ENCODE data around the gene KANSL3.

KANSL3 gene

DNA sequence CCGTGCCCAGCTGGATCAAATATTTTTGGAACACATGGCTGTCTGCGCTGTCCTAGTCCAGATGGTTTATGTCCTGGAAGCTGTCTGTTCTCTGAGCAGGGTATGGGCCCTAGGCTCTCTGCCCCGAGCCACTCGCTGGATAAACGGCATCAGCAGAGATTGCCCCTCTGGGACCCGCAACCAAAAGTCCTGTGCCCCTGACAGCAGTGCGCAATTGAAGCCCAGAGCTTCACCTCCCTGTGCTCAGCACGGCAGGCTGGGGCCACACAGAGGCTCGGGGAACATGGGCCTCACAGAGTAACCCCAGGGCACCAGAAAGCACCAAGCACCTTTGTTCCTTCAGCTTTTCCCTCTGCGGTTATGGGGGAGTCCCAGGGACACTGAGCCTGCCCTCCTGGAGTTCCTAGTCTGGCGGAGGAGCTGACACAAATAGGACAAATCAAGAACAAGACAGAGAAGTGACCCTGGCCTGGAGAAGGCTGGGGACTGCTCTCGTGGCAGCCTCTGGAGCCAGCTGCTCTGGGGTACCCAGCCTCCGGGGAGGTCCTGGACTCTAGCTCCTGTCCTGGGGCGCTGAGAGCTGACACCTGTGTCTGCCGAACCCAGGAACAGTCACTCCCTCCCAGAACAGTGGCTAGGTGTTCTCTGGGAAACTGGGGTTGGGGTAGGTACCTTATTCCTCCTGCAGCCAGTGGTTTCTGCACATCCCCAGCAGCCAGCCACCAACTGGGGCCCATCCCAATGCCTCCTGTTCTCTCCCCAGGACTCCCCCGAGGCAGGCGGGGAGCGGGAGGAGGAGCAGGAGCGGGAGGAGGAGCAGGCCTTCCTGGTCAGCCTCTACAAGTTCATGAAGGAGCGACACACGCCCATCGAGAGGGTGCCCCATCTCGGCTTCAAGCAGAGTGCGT, 89.3 kb downstream of the KANSL3 start:
- H3K9me3 ChIP-seq (ENCODE audit: control insufficient read depth in 5 of 5, low read length in 5 of 5), result no peaks in the 10 kb centered on the region
- H3K27ac ChIP-seq (ENCODE audit: low read depth, low read length), result no peak overlapping the region
- H3K36me3 ChIP-seq (ENCODE audit: control insufficient read depth in 5 of 5, insufficient read depth in 5 of 5, low read length in 5 of 5), result peaks cover 0 to 76% (median 45%) of the 10 kb centered on the region in 5 donors
- no peak overlapping the region for H3K4me3 ChIP-seq (ENCODE audit: low read depth in 1 of 5, low read length in 5 of 5)
- H3K4me1 ChIP-seq (ENCODE audit: control insufficient read depth in 5 of 5, insufficient read depth in 5 of 5, low read length in 5 of 5), result peaks cover 0 to 6% (median 2%) of the 10 kb centered on the region in 5 donors
- no peaks in the 10 kb centered on the region for H3K27me3 ChIP-seq (ENCODE audit: control insufficient read depth in 5 of 5, insufficient read depth in 4 of 5, low read length in 5 of 5)
- no peak overlapping the region for H3K9ac ChIP-seq (ENCODE audit: low read length in 5 of 5)

DNA sequence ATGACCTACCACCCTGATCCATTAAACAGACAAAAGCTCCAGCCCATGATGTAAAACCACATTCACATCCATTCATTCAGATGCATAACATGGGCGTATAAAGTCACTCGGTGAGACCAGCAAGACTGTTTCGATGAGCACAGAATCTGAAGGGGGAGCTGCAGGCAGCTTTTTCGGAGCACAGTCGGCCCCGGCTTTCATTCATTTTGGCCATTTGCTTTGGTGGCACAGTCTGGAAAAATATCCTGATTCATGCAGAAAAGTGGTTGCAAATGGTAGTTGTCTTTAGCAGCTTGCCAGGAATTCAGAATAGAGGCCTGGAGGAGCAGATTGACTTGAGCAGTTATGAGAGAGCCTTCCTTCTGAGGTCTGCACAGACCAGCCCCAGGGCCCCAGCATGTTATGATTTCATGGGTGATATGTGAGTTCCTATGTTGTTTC, 90.4 kb downstream of the KANSL3 start:
- H3K4me3 ChIP-seq (ENCODE audit: low read depth in 1 of 5, low read length in 5 of 5), result no peak overlapping the region
- no peaks in the 10 kb centered on the region for H3K27me3 ChIP-seq (ENCODE audit: control insufficient read depth in 5 of 5, insufficient read depth in 4 of 5, low read length in 5 of 5)
- no peaks in the 10 kb centered on the region for H3K9me3 ChIP-seq (ENCODE audit: control insufficient read depth in 5 of 5, low read length in 5 of 5)
- peaks cover 0 to 77% (median 48%) of the 10 kb centered on the region in 5 donors for H3K36me3 ChIP-seq (ENCODE audit: control insufficient read depth in 5 of 5, insufficient read depth in 5 of 5, low read length in 5 of 5)
- H3K9ac ChIP-seq (ENCODE audit: low read length in 5 of 5), result no peak overlapping the region
- peaks cover 0 to 6% (median 0%) of the 10 kb centered on the region in 5 donors for H3K4me1 ChIP-seq (ENCODE audit: control insufficient read depth in 5 of 5, insufficient read depth in 5 of 5, low read length in 5 of 5)
- no peak overlapping the region for H3K27ac ChIP-seq (ENCODE audit: low read depth, low read length)

- no peak overlapping the region for H3K4me3 ChIP-seq (ENCODE audit: low read depth in 1 of 5, low read length in 5 of 5)
- H3K9ac ChIP-seq (ENCODE audit: low read length in 5 of 5), result no peak overlapping the region
- no peaks in the 10 kb centered on the region for H3K27me3 ChIP-seq (ENCODE audit: control insufficient read depth in 5 of 5, insufficient read depth in 4 of 5, low read length in 5 of 5)
- H3K36me3 ChIP-seq (ENCODE audit: control insufficient read depth in 5 of 5, insufficient read depth in 5 of 5, low read length in 5 of 5), result peaks cover 0 to 74% (median 48%) of the 10 kb centered on the region in 5 donors
- H3K4me1 ChIP-seq (ENCODE audit: control insufficient read depth in 5 of 5, insufficient read depth in 5 of 5, low read length in 5 of 5), result peaks cover 0 to 6% (median under 1%) of the 10 kb centered on the region in 5 donors
- no peak overlapping the region for H3K27ac ChIP-seq (ENCODE audit: low read depth, low read length)
- no peaks in the 10 kb centered on the region for H3K9me3 ChIP-seq (ENCODE audit: control insufficient read depth in 5 of 5, low read length in 5 of 5)
These were observed 90.9 kb downstream of the KANSL3 start for GRCh38 chr2:96547203-96547641.

GRCh38 chr2:96546797-96547196, 91.3 kb downstream of the KANSL3 start:
- Histone ChIP-seq H3K36me3 (ENCODE audit: control insufficient read depth in 5 of 5, insufficient read depth in 5 of 5, low read length in 5 of 5) (peaks cover 0 to 70% (median 44%) of the 10 kb centered on the region in 5 donors), H3K27ac (ENCODE audit: low read depth, low read length) (no peak overlapping the region), H3K4me3 (ENCODE audit: low read depth in 1 of 5, low read length in 5 of 5) (no peak overlapping the region), H3K27me3 (ENCODE audit: control insufficient read depth in 5 of 5, insufficient read depth in 4 of 5, low read length in 5 of 5) (no peaks in the 10 kb centered on the region), H3K9ac (ENCODE audit: low read length in 5 of 5) (no peak overlapping the region), H3K4me1 (ENCODE audit: control insufficient read depth in 5 of 5, insufficient read depth in 5 of 5, low read length in 5 of 5) (peaks cover 0 to 10% (median 5%) of the 10 kb centered on the region in 5 donors), H3K9me3 (ENCODE audit: control insufficient read depth in 5 of 5, low read length in 5 of 5) (no peaks in the 10 kb centered on the region)

- no peak overlapping the region for H3K9ac ChIP-seq (ENCODE audit: low read length in 5 of 5)
- no peaks in the 10 kb centered on the region for H3K9me3 ChIP-seq (ENCODE audit: control insufficient read depth in 5 of 5, low read length in 5 of 5)
- no peak overlapping the region for H3K4me3 ChIP-seq (ENCODE audit: low read depth in 1 of 5, low read length in 5 of 5)
- no peak overlapping the region for H3K27ac ChIP-seq (ENCODE audit: low read depth, low read length)
- H3K36me3 ChIP-seq (ENCODE audit: control insufficient read depth in 5 of 5, insufficient read depth in 5 of 5, low read length in 5 of 5), result peaks cover 0 to 65% (median 39%) of the 10 kb centered on the region in 5 donors
- no peaks in the 10 kb centered on the region for H3K27me3 ChIP-seq (ENCODE audit: control insufficient read depth in 5 of 5, insufficient read depth in 4 of 5, low read length in 5 of 5)
- H3K4me1 ChIP-seq (ENCODE audit: control insufficient read depth in 5 of 5, insufficient read depth in 5 of 5, low read length in 5 of 5), result peaks cover 1 to 14% (median 10%) of the 10 kb centered on the region in 5 donors
These were observed 91.8 kb downstream of the KANSL3 start for GRCh38 chr2:96546321-96546720.
